ENCODE measurements around the gene RITA1.

RITA1 gene

DNA sequence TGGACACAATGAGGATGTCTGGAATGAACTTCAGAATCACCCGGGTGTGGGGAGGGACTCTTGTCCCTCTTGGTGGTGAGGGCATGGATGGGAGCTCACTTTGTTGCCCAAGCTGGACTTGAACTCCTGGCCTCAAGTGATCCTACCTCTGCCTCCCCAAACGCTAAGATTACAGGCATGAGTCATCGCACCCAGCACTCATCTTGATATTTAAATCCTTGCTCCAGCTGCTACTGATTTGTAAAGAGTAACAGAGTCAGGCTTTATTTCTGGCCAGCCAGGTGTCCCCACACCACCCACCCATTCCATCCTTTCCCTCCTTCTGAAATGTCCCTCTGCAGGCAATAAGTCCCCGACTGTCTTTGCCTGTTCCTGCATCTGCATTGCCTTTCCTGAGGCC lies 5.2 kb upstream of the RITA1 start:
- DNase-seq, result no peak

DNA sequence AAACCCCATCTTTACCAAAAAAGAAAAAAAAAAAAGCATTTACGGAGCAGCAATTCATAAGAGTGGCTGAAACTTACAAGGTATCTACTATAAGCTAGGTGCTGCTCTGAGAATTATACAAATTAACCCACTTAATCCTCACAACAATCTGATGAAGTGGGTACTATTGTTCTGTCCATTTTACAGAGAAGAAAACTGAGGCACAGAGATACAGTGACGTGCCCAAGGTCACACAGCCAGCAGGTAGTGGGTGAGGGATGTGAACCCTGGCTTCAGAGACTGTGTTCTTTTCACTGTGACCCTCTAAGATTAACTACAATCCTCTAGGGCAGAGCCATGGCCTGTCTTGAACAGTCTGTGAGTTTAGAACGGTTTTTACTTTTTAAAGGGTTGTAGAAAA lies 3.5 kb upstream of the RITA1 start:
- DNase-seq, result no peak

DNA sequence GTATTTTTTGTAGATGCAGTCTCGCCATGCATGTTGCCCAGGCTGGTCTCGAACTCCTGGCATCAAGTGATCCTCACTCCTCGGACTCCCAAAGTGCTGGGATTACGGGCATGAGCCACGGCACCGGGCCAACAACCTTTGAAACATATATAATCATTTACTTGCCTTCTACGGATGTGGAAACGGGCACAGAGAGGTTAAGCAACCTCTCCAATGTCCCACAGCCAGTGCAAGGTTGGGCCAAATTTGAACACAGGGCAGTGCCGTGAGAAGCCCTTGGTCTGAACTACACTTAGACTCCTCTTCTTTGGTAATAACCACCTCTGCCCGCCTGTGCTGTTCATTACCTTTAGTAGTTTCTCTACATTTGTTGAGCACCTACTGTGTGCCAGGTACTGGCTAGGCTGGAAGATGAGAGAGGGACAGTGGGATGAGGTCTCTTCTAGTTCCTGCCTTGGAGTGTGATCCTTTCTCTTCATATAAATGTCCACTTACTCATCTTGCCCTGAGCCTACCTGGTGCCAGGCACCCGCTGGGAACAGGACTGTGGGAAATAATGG lies 2.4 kb upstream of the RITA1 start:
- no peak for DNase-seq

DNA sequence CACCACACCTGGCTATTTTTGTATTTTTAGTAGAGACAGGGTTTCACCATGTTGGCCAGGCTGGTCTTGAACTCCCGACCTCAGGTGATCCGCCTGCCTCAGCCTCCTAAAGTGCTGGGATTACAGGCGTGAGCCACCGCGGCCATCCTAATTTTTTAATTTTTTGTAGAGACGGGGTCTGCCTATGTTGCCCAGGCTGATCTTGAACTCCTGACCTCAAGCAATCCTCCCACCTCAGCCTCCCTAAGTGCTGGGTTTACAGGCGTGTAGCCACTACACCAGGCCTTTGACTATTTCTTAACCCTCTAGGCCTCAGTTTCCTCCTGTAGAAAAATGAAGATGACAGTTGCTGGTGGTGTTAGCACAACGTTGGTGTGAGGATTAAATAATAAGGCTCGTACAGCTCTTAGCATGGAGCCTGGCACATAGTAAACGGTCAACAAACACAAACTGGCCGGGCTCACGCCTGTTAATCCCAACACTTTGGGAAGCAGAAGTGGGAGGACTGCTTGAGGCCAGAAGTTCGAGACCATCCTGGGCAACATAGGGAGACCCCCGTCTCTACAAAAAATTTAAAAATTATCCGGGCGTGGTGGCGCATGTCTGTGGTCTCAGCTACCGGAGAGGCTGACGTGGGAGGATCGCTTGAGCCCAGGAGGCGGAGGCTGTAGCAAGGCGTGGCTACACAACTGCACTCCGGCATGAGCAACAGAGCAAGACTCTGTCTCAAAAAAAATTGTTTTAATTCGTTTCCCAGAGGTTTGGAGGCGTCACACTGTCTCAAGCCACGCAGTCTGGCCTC lies 1.2 kb upstream of the RITA1 start:
- no peak for DNase-seq

DNA sequence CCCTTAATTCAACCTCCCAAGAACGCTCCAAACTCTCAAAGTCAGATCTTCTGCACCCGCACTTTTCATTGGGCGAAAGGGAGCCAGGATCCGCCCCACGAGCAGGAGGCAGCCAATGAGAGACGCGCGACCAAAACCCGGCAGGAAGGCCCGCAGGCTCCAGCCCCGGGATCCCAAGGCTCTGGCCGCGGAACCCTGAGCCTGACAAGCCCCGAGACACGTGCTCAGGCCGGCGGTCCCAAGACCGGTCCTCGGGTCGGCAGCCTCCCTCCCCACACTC lies 681 bp upstream of the RITA1 start:
- DNase-seq, result peak; percentile 57

- no peak for DNase-seq
These were observed 478 bp downstream of the RITA1 start for GRCh38 chr12:113186033-113186365.

DNA sequence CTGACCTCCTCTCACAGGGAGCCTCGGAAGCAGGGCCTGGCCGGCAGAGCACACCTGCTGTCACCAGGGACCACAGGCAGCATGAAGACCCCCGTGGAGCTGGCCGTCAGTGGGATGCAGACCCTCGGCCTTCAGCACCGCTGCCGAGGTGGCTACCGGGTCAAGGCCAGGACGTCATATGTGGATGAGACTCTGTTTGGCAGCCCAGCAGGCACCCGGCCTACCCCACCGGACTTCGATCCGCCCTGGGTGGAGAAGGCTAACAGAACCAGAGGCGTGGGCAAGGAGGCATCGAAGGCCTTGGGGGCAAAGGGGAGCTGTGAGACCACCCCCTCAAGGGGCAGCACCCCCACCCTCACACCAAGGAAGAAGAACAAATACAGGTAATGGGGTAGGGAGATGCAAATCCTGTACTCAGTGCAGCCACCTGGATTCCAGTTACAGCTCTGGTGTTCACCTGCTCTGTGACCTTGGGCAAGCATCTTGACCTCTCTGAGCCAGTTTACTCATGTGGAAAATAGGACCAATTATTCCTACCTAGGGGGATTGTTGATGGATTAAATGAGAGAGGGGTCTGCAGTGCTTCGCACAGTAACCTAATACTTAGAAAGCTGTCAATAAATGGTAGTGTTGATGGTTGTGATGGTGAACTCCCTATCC lies 1.3 kb downstream of the RITA1 start:
- DNase-seq, result no peak

DNA sequence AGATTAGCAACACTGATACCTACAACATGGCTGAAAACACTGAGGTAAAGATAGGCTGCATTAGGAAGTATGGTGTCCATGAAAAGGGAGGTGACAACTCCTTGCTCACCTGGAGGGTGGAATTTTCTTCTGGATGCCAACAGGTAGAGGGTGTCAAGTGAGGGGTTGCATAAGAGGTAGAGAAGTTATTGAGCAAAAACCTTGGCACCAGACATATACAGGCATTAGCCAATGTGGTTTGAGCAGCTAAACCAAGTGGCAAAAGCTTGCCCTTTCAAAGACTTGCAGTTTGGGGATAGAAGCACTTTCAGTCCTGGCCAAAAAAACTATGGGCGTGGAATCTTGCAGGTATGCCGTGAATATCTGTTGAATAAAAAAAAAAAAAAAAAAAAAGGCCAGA lies 3.8 kb downstream of the RITA1 start:
- DNase-seq, result no peak

- DNase-seq, result no peak
These were observed 5.2 kb downstream of the RITA1 start for GRCh38 chr12:113190761-113191160.

GRCh38 chr12:113191227-113191626 lies 5.7 kb downstream of the RITA1 start:
- no peak for DNase-seq

DNA sequence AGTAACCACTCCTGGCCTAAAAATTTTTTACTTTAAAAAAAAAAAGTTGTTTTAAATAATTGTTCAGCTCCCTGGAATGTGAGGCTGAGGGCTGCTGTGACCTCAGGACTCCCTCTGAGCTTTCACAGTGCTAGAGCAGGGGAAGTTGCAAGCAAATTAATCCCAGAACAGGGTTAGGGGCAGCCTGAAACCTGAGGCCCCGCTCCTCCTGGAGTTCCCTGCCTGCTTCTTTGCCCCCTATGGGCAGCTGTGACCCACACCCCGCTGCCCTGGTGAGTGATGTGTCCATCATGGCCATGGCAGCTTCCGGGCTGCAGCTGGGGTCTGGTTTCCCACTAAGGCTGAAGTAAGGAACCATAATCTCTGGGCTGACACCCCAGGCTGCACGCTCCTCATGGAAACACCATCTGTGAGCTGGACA lies 9.5 kb downstream of the RITA1 start:
- DNase-seq, result no peak

DNA sequence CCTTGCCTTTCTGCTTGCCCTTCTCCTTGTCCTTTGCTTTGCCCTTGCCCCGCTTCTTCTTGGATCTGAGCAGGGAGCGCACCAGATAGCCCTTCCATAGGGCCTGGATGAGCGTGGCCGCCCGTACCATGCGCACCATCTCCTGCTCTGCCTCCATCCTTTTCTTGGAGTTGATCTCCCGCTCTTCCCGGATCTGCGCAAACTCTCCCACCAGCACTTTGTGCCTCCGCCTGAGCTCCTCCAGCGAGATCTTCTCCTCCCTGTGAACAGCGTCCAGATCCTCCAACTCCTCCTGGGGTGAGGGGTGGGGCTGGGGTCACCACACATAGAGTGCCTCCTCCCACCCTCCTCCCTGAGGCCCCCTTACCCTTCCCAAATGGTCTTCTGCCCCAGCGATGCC lies 10.1 kb downstream of the RITA1 start:
- DNase-seq, result no peak

DNA sequence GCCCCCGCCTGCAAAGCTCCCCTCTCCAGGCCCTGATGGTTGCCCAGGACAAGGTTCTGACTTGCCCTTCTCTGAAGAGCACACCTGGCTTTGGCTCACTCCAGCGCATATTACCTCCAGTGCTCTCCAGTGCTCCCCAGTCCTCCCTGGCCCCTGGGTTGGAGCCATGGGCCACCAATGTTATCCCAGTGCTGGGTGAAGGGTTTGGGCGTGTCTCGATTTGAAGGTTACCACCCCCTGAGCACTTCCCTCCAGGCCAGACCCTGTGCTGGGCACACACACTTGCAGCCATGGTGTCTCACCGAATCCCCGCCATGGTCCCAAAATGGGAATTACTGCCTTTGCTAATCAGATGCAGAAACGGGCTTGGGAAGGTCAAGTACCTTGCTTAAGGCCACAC lies 11.1 kb downstream of the RITA1 start:
- no peak for DNase-seq

DNA sequence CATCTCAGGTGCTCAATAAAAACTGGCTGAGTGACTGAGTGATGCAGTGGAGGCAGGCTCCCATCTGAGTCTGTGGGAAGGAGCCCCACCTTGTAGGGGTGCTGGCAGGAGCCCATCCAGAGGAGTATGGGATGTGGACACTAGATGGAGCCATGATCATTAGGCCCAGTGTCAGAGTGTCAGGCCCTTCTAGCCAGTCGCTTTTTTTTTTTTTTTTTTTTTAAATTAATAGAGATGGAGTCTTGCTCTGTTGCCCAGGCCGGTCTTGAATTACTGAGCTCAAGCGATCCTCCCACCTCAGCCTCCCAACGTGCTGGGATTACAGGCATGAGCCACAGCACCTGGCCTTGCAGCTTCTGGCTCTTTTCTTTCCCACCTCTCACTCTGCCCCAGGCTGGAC lies 11.5 kb downstream of the RITA1 start:
- peak; percentile 58 for DNase-seq

GRCh38 chr12:113197518-113198077 lies 12.1 kb downstream of the RITA1 start:
- no peak for DNase-seq

DNA sequence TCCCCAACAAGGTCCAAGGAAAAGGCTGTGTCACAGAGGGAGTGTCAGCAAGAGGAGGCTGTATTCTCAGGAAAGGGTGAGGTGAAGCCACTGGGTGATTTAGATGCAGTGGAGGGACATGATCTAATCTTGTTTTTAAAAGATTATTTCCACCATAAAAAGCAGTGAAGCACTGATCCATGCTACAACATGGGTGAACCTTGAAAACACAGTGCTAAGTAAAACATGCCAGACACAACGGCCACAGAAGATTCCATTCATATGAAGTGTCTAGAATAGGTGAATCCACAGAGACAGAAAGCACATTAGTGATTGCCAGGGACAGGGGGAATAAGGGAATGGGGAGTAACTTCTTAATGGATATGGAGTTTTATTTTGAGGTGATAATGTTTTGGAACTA lies 12.8 kb downstream of the RITA1 start:
- DNase-seq, result no peak

DNA sequence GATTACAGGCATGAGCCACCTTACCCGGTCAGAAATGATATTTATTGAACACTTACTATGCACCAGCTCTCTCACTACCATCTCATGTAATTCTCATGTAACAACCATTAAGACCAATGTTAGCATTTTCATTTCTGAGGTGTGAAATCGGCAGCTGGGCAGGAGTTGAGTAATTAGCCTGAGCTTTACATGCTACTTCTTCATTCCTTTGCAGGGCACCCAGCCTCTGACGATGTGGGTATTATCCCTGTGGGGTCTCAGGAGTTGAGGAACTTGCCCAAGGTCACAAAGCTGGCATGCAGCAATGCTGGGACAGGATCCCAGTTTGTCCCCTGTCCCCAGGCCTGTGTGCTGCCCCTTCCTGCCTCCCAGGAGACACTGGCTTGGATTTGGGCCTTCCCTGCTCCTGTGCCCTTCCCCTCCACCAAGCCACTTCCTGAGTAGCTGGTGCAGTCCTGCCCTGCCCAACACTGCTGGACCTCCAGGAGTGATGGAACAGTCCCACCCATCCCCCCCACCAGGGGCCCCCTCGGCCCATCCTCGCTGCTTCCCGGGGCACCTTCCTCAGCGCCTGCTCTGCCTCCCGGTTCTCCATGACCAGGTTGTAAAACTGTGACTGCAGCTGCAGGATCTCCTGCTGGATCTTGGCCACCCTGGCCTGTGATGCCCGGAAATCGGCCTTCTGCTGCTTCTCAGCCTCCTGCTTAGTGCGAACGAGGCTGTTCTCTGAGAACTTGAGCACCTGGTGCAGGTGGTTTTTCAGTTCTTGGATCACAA lies 14.7 kb downstream of the RITA1 start:
- DNase-seq, result no peak

DNA sequence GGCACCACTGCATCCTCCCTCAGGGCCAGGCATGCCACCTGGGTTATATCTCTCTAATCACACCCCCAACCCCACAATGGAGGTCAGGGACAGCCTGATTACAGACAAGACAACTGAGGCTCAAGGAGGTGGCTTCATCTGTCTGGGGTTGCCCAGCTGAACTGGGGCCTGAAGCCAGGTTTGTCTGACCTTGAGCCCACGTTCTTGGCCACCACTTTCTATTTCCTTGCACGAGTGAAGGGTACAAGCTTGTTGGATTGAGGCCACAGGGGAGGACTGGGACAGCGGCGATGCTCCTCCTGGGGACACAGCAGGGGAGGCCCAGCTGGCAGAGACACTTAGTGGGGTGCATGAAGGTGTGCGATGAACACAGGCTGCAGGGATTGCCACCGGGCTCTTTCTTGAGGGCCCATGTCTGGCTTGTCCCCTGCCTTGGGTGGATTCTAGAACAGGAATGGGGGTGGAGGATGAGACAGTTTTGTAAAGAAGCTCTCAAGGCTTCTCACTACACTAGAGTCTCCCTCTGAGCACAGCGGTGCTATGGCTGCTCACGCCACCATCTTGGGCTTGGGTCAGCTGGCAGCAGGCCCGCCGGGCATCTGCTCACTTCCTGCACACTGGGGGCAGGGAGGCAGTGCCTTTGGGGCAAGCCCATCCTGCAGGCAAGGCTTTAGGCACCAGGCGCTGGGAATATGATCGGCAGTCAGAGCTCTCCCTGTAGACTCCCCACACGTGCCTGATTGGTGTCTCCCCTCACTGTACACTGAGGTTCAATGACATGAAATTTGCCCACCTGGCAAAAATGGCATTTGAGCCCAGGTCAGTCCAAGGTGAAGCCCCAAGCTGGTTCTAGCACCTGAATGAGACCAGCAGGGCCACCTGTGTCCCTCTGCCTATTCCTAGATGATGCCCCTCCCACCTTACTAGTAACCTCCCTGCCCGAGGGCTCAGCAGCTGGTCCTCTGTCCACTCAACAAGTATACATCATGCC lies 16.0 kb downstream of the RITA1 start:
- no peak for DNase-seq

GRCh38 chr12:113202300-113203075 lies 17.0 kb downstream of the RITA1 start:
- no peak for DNase-seq

- DNase-seq, result no peak
These were observed 18.6 kb downstream of the RITA1 start for GRCh38 chr12:113203852-113204760.
